ENCODE data around the gene FAF1. TPM values are rescaled to one million over a fixed set of nuclear protein-coding genes. Genes with fewer than 3 reads are reported as not detected.

Gene FAF1
- total RNA-seq, 1 experiment from 2014 or later: 65.6 TPM

DNA sequence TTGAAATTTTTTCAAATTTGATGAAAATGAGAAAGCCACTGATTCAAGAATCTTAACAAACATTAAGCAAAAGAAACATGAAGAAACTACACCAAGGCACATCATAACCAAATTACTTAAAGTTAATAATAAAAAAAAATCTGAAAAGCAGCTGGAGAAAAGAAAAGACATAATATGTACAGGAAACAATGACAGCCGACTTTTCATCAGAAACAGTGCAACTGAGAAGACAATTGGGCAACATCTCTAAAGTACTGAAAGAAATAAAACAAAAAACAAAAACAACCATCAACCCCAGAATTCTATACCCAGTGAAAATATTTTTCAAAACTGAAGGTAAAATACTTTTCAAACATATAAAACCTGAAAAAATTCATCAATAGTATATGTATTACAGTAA is 463.1 kb downstream of the FAF1 start:
- DNase-seq (ENCODE audit: low read depth): peak; percentile 8

DNA sequence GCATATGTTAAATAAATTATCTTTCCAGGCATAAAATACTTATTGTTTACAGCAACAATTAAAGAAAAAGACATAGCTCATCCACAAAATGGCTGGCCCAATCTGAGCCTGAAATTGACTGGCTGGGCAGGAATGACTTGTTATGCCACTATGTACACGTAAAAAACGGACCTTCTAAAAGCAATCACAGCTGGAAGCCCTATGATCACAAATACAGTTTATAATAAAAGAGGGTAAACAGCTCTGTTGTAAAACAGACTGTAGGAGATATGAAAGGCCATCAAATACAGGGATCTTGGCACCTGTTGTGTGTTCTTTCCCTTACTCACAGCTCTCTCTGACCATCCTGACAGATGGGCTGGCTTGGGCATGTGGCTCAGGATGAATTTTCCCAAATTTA is 466.4 kb downstream of the FAF1 start:
- DNase-seq (ENCODE audit: low read depth): no peak

DNA sequence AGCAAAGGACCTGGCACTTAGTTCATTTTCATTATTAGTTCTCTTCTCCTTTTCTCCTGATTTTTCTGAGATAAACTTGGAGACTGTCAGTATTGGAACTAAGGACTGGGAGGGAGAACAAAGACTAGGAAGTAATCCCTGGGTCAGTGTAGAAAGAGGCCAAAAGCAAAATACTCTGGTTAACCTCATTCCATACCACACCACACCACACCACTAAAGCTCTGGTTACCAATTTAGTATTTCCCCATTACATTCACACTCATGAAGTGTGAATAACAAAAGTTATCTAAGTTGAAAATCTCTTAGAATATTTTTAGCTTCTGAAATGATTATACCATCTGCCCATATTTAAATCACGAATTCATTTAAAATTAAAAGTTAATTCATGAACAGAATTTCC is 467.9 kb downstream of the FAF1 start:
- DNase-seq (ENCODE audit: low read depth): no peak

DNA sequence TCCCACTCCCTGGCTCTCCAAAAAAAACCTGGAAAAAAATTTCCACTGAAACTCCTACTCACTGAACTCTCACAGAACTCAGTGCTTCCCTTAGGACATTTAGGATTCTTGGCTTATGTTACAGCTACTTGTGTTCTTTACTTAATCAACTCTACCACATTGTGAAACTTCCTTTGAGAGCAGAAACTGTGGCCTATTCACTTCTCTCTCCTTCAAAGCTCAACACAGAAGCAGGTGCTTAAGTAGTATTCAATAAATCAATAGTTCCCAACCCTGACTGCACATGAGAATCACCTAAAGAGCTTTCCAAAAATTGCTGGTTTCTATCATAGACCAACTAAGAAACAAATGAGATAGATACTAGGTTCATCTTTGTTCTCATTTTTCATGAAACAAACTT is 468.9 kb downstream of the FAF1 start:
- no peak for DNase-seq (ENCODE audit: low read depth)

DNA sequence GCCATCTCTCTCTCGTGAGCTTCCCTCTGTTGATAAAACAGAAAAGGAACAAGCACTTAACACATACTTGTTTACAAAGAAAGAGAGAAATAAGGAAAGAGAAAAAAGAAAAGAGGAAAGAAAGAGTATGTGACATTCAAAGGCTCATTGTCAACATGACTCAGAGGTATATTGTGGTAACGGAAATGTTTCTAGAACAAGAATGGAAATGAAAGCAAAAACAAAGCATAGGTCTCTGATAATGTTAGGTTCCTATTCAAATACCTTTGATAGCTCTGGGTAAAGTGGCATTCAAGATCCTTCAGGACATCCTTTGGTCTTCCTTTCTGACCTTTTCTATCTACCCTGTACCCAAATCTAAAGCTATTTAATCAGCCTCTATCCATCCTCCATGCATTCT is 469.4 kb downstream of the FAF1 start:
- DNase-seq (ENCODE audit: low read depth): no peak

DNA sequence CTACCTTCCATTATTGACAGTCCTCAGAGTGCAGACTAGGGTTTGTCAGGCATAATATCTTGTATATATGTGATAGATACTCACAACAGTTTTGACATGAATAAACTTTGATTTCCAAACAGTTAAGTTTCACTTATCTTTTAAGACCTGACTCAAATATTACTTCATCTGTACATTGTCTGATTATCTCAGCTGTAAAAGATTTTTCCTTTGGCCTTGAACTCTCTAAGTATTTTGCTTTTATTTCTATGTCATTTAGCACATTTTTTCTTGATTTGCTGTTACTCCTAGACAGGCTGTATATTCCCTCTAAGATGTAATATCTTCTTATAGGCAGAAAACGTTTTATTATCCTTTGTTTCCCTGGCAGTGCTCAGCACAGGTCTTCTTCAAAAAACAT is 471.2 kb downstream of the FAF1 start:
- no peak for DNase-seq (ENCODE audit: low read depth)

DNA sequence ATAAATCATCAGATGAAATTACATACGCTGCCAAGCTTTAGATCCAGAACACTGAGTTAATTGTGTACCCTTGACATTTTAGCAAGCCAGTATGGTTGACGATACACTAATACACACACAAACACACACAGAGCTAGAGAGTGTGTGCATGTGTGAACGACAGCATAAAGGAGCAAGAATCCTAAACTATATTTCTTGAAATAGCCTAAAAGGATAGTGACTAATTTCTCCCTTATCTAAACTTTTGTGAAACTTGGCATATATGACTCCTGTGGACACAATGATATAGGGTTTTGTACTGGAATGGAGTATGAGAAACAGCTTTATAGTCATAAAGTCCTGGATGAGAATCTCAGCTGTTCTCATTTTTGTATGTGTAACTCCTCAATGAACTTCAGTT is 471.7 kb downstream of the FAF1 start:
- DNase-seq (ENCODE audit: low read depth): no peak

DNA sequence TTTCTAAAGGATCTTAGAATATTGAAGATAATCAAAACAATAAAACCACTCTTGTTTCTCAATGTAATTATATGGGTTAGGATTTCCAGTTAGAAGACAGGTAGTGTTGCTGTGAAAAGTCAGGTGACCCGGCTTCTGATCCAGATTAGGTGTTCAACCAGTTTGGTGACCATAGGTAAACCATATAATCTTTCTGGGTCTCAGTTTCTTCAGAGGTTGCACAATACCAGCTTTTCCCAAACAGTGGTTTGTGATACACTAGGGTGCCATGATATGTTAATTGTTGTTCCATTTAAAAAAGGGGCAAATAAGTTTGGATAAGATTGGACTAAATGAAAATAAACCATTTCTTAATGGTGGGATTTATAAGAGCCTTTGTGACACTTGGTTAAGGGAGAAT is 472.3 kb downstream of the FAF1 start:
- no peak for DNase-seq (ENCODE audit: low read depth)

DNA sequence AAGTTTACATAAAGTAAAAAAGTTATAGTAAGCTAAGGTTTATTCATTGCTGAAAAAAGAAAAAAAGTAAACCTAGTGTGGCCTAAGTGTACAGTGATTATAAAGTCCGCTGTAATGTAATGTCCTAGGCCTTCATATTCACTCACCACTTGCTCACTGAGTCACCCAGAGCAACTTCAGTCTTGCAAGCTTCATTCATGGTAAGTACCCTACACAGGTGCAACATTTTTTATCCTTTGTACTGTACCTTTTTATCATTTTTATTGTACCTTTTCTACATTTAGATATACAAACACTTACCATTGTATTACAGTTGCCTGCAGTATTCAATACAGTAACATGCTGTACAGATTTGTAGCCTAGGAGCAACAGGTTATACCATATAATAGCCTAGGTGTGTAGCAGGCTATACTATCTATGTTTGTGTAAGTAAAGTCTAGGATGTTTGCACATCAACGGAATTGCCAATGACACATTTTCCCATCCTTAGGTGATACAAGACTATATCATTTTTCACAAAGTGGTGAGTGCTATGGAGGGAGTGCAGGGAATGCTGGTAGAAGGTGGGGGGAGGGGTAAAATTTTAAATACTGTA is 478.8 kb downstream of the FAF1 start:
- no peak for DNase-seq (ENCODE audit: low read depth)

DNA sequence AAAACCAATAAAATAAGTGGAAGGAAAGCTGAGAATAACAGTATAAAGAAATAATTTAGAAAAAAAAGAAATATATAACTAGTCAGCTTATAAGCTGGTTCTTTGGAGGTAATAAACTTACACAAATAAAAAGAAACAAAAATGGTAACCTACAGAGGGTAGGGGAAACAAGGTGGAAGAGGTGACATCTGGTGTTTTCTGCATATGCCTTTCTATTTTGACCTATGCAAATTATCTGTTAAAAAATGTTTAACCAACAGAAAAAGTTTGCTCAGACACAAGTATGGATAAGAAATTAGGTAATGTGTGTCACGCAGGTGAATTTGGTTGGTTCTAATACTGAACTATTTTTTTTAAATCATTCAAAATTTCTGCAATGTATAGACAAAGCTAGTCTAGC is 483.3 kb downstream of the FAF1 start:
- DNase-seq (ENCODE audit: low read depth): no peak

DNA sequence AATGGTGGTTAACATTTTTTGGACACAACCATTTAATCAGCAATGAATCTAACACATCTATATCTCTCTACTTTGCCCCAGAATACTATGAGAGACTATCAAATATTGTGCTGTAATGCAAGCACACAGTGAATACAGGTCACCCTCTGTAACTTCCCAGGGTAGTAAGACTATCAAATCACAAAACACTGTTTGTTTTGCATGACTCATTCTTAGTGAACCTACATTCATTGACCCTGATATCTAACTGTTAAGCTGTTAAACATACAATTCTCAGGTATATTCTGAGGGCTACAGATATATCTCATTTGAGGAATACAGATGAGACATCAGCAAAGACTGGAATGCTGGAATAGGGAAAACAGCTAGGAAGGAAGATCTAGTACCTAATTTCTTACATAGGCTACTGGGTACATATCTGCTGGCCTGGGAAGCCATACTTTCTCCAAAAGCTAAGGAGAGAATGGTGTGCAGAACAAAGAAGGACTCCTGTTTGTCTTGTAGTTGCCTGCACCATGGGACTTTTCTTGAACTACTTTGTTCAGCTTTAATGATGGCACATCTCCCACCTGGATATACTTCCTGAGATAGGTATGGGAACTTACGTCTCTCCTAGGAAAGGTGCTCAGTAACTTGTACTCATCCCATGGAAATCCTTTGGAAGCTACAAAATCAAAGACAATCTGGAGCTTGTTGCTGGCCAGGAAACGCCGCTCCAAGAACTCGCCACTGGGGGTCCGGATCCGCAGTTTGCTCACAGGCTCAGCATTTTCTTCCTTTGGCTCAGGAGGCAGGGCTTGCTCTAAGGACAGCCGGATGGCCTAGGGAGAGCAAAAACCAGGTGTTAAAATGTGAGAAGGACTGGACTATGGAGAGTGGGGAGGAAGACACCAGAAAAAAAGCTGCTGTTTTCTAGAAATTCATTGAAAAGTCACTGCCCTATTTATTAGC is 484.9 kb downstream of the FAF1 start:
- DNase-seq (ENCODE audit: low read depth): peak; percentile 48

DNA sequence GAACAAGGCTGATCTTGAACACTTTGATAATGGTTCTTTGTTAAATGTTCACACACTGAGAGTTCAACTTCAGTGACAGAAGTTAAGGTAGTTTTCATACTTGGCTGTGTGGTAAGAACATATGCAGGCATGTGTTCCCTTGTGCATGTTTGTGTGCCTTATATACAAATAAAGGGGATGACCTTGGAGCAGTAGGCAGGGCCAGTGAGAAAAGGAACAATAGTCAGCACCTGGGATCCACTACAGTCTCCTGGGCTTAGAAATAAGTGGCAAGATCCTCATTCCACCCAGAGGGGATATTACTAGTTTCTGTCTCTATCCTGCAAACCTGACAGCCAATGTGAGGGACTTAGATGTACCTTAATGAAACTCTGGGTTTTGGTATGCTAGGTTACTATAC is 486.6 kb downstream of the FAF1 start:
- DNase-seq (ENCODE audit: low read depth): no peak

DNA sequence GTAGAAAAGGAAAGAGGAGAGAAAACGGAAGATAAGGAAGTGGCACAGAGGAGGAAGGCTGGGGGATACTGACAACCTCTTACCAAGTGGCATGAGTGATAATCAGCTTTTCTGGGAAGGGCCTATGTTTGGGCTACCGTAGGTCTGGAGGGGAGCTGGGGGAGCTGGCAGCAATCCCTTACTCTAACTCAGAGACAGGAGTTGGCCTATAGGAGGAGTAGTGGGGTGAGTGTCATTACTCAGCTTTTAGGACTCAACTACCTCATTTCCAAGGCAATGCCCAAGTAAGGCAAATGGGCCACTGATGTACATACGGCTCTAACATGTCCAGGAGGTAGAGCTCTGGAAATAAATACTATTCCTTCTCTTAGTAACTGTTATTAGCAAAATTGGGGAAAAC is 488.1 kb downstream of the FAF1 start:
- no peak for DNase-seq (ENCODE audit: low read depth)

DNA sequence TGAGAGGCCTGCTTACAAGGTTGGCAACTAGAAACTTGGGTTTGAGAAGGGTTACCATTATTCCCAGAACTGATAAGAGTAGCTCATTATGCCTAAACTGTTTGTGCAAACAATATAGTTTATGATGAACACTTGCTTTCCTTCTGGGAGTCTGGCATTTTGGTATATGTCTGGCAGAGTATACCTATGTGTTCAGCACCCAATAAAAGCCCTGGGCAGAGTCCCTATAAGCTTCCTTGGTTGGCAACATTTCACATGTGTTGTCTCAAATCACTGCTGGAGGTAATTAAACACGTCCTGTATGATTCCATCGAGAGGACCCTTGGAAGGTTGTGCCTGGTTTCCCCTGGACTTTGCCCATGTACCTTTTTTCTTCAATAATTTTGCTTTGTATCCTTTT is 497.1 kb downstream of the FAF1 start:
- no peak for DNase-seq (ENCODE audit: low read depth)

DNA sequence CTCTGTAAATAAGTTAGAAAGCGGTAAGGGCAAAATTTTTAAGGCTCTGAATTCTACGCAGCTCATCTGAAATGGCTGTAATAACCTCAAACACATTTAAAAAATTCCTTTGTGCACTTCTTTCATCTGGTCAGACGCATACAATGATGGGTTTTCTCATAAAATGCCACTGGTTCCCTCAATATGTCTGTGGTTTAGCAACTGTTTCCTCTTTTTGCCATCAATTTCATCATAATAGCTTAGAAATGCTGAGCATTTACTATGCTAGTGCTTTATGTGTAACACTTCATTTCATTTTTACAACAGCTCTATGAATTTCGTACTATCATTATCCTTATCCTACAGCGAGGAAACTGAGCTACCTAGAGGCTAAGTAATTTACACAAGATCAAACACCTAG is 501.6 kb downstream of the FAF1 start:
- DNase-seq (ENCODE audit: low read depth): no peak

DNA sequence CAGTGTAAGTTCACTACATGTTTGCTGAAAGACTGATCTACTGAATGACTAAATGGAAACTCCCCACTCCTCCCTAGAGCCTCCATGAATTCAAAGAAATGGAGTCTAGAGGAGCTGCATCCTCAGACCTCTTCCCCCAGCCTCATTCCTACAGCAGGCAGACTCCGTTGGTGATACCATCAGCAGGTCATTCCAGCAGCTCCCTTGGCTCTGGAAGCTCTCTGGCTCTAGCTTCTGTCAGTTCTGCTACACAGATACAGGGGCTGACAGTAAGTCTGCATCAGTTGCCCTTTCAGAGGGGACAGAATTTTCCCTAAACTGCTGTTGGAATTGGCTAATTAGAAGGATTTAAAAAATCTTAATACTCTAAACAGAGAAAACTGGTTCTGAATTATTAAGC is 505.2 kb downstream of the FAF1 start:
- no peak for DNase-seq (ENCODE audit: low read depth)

DNA sequence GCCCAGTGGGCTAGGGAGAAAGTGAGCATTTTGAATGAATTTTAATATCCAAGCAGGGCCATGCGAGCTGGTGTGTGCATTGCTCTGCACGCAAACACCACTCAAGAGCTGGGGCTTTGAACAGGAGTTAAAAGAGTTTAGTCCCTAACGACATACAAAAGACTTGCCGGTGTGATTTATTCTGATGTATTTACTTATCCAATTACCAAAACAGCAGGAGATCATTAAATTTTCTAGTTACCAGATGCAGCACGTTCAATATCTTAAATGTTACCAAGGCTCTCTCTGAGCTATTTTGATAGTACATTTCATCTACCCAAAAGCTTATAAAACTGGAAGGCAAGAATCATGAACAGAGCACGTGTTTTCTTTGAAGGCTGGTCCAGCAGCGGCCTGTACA is 506.8 kb downstream of the FAF1 start:
- DNase-seq (ENCODE audit: low read depth): no peak

DNA sequence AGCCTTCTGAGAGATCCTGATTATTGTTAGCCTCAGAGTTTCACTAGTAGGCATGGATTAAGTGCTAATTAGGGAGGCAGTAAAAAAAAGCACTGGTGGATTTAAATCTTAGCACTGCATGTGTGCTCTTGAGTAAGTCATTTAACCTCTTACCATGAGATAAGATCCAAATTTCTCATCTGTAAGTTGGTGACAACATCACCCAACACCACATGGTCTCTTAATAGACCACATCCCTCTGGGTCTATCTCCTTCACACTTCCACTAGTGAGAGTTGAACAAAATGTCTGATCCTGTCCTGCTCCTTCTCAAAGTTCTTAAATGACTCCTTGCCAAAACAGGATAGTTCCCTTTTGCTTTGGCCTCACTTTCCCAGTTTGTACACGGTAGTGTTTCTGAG is 507.4 kb downstream of the FAF1 start:
- DNase-seq (ENCODE audit: low read depth): no peak

DNA sequence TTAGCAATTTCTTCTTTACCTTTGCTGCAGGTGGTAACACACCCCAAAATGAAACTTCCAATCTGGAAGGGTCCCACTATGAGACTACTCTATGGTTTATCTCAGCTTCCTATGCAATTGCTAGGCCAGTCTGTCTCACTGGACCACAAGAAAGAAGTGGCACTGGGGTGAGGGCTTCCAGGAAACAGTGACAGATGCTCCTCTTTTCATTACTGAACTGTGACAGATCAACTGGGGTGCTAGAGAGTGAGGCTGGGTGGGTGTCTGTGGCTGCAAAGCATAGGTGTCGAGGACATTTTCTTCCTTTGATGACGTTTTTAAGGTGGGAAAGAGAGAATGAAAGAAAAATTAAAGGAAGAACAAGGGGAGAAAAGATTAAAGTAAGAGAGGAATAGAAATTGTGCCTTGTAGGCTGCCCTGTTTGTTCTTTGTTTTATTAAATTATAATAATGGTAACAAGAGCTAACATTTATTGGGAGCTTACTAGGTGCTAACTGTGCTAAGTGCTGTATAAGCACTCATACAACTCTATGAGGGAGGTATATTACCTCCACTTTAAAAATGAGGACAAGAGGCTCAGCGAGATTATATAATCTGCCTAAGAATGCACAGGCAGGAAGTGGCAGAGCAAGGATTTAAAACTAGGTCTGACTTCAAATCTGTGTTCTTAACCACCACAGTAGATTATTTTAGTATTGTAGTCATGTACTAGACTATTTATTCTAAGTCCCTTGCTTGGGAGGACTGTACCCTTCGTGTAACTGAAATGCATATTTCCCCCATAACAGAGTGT is 509.0 kb downstream of the FAF1 start:
- DNase-seq (ENCODE audit: low read depth): no peak

DNA sequence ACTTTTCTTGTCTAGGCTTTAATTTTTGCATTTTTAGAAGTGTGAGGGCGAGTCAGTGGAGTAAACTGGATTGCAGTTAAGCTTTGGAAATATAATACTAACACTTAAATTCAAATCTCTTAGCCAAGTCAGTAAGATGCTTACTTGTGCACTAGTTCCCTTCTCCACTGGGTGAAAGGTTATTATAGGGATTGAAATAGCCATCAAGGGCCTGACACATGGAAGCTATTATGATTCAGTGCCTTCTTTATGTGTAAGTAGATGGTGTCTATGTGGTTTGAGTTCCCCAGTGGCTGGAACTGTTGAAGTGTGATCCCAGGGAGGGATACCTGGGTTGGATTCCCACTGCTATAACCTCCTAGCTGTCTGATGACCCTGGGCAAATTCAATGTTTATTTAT is 512.1 kb downstream of the FAF1 start:
- DNase-seq (ENCODE audit: low read depth): no peak

DNA sequence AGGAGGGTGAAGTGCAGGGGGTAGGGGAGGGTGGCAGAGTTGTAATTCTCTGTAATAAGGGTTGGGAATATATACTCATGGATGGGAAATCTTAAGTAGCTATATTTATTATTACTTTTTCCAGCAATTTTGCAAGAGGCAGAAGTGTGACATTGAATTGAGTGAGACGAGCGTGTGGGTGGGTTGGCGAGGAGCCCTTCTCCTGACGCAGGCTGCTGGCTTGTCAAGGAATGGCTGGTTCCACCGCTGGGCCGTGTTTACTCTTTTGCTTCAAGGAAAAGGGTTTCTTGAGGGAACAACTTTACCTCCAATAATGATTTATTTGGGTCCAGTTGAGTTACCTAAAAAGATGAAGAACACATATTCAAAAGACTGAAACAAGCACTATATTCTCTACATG is 518.9 kb downstream of the FAF1 start:
- no peak for DNase-seq (ENCODE audit: low read depth)

DNA sequence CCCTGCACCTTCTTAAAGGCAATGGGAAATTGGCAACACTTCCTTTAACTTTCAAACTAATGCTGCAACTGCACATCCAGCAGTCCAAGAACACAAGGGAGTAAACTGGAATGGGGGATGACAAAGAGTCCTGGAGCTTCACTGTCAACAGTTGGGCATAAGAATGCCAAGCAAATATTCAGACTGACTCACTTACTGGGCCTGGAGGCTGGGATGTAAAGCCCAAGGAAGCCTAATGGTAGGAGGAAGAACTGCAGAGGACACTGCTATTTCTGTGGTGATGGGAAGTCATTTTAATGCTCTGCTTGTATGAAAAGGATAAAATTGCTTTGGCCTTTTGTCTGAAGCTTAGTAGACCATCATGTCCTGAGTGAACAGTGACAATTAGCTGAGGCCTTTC is 521.1 kb downstream of the FAF1 start:
- DNase-seq (ENCODE audit: low read depth): peak; percentile 31

DNA sequence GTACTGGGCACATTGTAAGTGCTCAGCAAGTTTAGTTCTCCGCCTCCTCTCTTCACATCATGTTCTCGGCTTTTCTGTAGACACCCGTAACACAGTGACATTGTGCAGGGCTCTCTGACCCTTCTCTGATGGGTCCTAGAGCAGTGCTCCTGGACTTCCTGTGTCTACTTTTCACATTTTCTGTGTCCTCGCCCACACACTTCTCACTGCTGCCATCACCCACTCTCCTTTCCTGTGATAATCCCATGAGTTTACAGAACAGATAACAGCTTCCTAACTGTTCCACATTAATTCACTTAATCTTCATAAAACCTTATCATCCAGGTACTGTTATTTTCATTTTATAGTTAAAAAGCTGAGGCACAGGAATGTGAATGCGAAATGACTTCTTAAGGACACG is 523.6 kb downstream of the FAF1 start:
- DNase-seq (ENCODE audit: low read depth): no peak

Data from LHCN-M2 (cell line).